HS-27A (cell line): ENCODE measurements around the gene LEAP2.
"Not testable (repeated sequence)": the region's sequence is repeated elsewhere in the genome, so short reads cannot be mapped to it uniquely, and the experiment has no call there.

Source experiments
- DNase-seq: peaks from one replicate; pipeline ENCODE4 v3.0.0-alpha.2; 2012; ENCODE audit warnings: low read depth, missing footprints

The LEAP2 gene

GRCh38 chr5:132840896-132841295, 32.6 kb upstream of the LEAP2 start:
- no peak for DNase-seq

GRCh38 chr5:132841305-132841704, 32.2 kb upstream of the LEAP2 start:
- DNase-seq, result no peak

GRCh38 chr5:132848270-132848669, 25.2 kb upstream of the LEAP2 start:
- no peak for DNase-seq

GRCh38 chr5:132849347-132849746, 24.1 kb upstream of the LEAP2 start:
- DNase-seq, result no peak

- no peak for DNase-seq
Observed at GRCh38 chr5:132850066-132850465, 23.4 kb upstream of the LEAP2 start.

GRCh38 chr5:132853323-132853722, 20.1 kb upstream of the LEAP2 start:
- no peak for DNase-seq

- DNase-seq, result no peak
Observed at GRCh38 chr5:132853790-132854189, 19.7 kb upstream of the LEAP2 start.

GRCh38 chr5:132854301-132854700, 19.2 kb upstream of the LEAP2 start:
- no peak for DNase-seq

GRCh38 chr5:132854992-132855391, 18.5 kb upstream of the LEAP2 start:
- DNase-seq, result not testable (repeated sequence)

GRCh38 chr5:132856011-132856410, 17.5 kb upstream of the LEAP2 start:
- no peak for DNase-seq

- no peak for DNase-seq
Observed at GRCh38 chr5:132859889-132860437, 13.5 kb upstream of the LEAP2 start.

- DNase-seq, result no peak
Observed at GRCh38 chr5:132860742-132861141, 12.7 kb upstream of the LEAP2 start.

- DNase-seq, result no peak
Observed at GRCh38 chr5:132865668-132866341, 7.7 kb upstream of the LEAP2 start.

- peak; percentile 93 for DNase-seq
Observed at GRCh38 chr5:132866342-132867045, 7.0 kb upstream of the LEAP2 start, which contains the start of the genes GDF9 and UQCRQ. Gene GDF9, minus strand, starts transcription at chr5:132866469. Its CDS starts 1,936 bp downstream, at chr5:132864533. Gene UQCRQ, plus strand, starts transcription at chr5:132866642. Its CDS starts 240 bp downstream, at chr5:132866882.

- no peak for DNase-seq
Observed at GRCh38 chr5:132867046-132867451, 6.4 kb upstream of the LEAP2 start.

- DNase-seq, result no peak
Observed at GRCh38 chr5:132868754-132869153, 4.7 kb upstream of the LEAP2 start.

GRCh38 chr5:132870801-132871200, 2.7 kb upstream of the LEAP2 start:
- no peak for DNase-seq

GRCh38 chr5:132871459-132872284, 1.8 kb upstream of the LEAP2 start:
- DNase-seq, result no peak

GRCh38 chr5:132872788-132873118, 715 bp upstream of the LEAP2 start:
- DNase-seq, result no peak

- DNase-seq, result no peak
Observed at GRCh38 chr5:132873930-132874271, 433 bp downstream of the LEAP2 start.

GRCh38 chr5:132876020-132876759, 2.7 kb downstream of the LEAP2 start:
- DNase-seq, result no peak

- DNase-seq, result no peak
Observed at GRCh38 chr5:132877466-132877865, 4.0 kb downstream of the LEAP2 start.
